HCT116 (cell line): ENCODE data around the gene KAZN. TPM values are rescaled to one million over a fixed set of nuclear protein-coding genes. Genes with fewer than 3 reads are reported as not detected.

Experiments
- ATAC-seq: fragments of 200-7000 bp; cut with Tn5 transposase; 2 replicates; pipeline ENCODE4 v1.9.1; 2020; ENCODE audit warnings: mild to moderate bottlenecking, moderate library complexity
- BruUV-seq: library from RNA; stranded (reverse); fragments of 400-500 nt; replicated peaks from 2 replicates; lab custom pipeline; 2021; lab: Mats Ljungman, UMichigan
- CTCF ChIA-PET: fragments of 300-600 bp; sonication (Branson Sonifier 250); formaldehyde crosslinking; loops from one replicate; lab custom pipeline; 2021; ENCODE audit warnings: antibody characterized with exemption; lab: Charles Lee
- POLR2A ChIA-PET: fragments of 300-600, 350-600 bp; sonication (Branson Sonifier 250); formaldehyde crosslinking; loops from one replicate; lab custom pipeline; 2021; ENCODE audit warnings: antibody characterized with exemption; lab: Charles Lee
- RAD21 ChIA-PET, 2 experiments: fragments of 300-600 bp; sonication (Branson Sonifier 250); formaldehyde crosslinking; loops; one replicate each; lab custom pipeline; 2023; ENCODE audit warnings: low total read pairs in 2 of 2; ENCODE audit not compliant: uncharacterized antibody in 2 of 2, unreplicated experiment in 2 of 2, low non-redundant PET in 1 of 2; lab: Charles Lee
- DNase-seq: peaks from one replicate; pipeline ENCODE4 v3.0.0-alpha.2; 2010; ENCODE audit warnings: low read depth, low spot score
- H2AFZ ChIP-seq: fragments of 200-600 bp; shearing (Covaris generic), sonication (generic); 2 replicates; pipeline ENCODE4 v1.6.1; 2017; ENCODE audit warnings: low read depth, mixed run types, mixed read lengths, antibody characterized with exemption, low read length; ENCODE audit not compliant: poor library complexity, severe bottlenecking
- H3K27ac ChIP-seq: 2 replicates; pipeline ENCODE4 v1.5.1; 2012; ENCODE audit warnings: low read depth, low read length
- H3K27me3 ChIP-seq: fragments of 200-600 bp; sonication (generic); 2 replicates; pipeline ENCODE4 v1.6.1; 2016; ENCODE audit warnings: mixed run types, low read length, mixed read lengths; ENCODE audit not compliant: insufficient read depth
- H3K36me3 ChIP-seq, 2 experiments: fragments of 200-500 bp in 1 of 2; fragments of 200-600 bp in 1 of 2; sonication (Bioruptor generic) in 1 of 2; sonication (generic) in 1 of 2; 2 replicates each; pipeline versions ENCODE4 v1.5.1 to v1.6.1; 2014 to 2016; ENCODE audit warnings: low read length in 2 of 2, inconsistent platforms in 1 of 2, mixed read lengths in 1 of 2, mixed run types in 1 of 2; ENCODE audit not compliant: insufficient read depth in 2 of 2, control insufficient read depth in 1 of 2
- H3K4me1 ChIP-seq, 2 experiments: fragments of 200-600 bp in 1 of 2; sonication (generic) in 1 of 2; 2 replicates each; pipeline versions ENCODE4 v1.5.1 to v1.6.1; 2012 to 2017; ENCODE audit warnings: low read length in 2 of 2, inconsistent platforms in 1 of 2, mild to moderate bottlenecking in 1 of 2, mixed read lengths in 1 of 2, mixed run types in 1 of 2, moderate library complexity in 1 of 2; ENCODE audit not compliant: insufficient read depth in 2 of 2, control insufficient read depth in 1 of 2
- H3K4me2 ChIP-seq: fragments of 200-600 bp; sonication (generic); 2 replicates; pipeline ENCODE4 v1.6.1; 2017; ENCODE audit warnings: mixed run types, low read length, mixed read lengths
- H3K4me3 ChIP-seq, 2 experiments: fragments of 200-600 bp in 1 of 2; sonication (generic) in 1 of 2; replicated peaks in 1 of 2; 2 replicates each; pipeline ENCODE4 v1.5.1; 2011 to 2016; ENCODE audit warnings: low read length in 2 of 2, control low read depth in 1 of 2, low read depth in 1 of 2, mild to moderate bottlenecking in 1 of 2, mixed read lengths in 1 of 2, mixed run types in 1 of 2
- H3K79me2 ChIP-seq: fragments of 200-600 bp; sonication (generic); 2 replicates; pipeline ENCODE4 v1.6.1; 2017; ENCODE audit warnings: mild to moderate bottlenecking, mixed run types, low read length, moderate library complexity, mixed read lengths; ENCODE audit not compliant: insufficient read depth
- H3K9ac ChIP-seq: fragments of 200-600 bp; sonication (generic); 2 replicates; pipeline ENCODE4 v1.6.1; 2016; ENCODE audit warnings: low read length, mixed read lengths
- H3K9me2 ChIP-seq: fragments of 200-600 bp; sonication (generic), shearing (Covaris generic); 2 replicates; pipeline ENCODE4 v1.6.1; 2017; ENCODE audit warnings: mixed run types, mild to moderate bottlenecking, moderate library complexity; ENCODE audit not compliant: insufficient read depth
- H3K9me3 ChIP-seq, 2 experiments: fragments of 200-500 bp in 1 of 2; fragments of 200-600 bp in 1 of 2; sonication (Bioruptor generic) in 1 of 2; sonication (generic) in 1 of 2; 2 replicates each; pipeline ENCODE4 v1.6.1; 2014 to 2017; ENCODE audit warnings: low read length in 2 of 2, mixed read lengths in 2 of 2, inconsistent platforms in 1 of 2, low read depth in 1 of 2, mild to moderate bottlenecking in 1 of 2, mixed run types in 1 of 2, moderate library complexity in 1 of 2; ENCODE audit not compliant: control insufficient read depth in 1 of 2, insufficient read depth in 1 of 2
- H4K20me1 ChIP-seq: fragments of 200-600 bp; sonication (generic), shearing (Covaris generic); 2 replicates; pipeline ENCODE4 v1.6.1; 2017; ENCODE audit warnings: mixed run types, mild to moderate bottlenecking, moderate library complexity; ENCODE audit not compliant: insufficient read depth
- ATF3 ChIP-seq: IDR thresholded peaks from 2 replicates; pipeline ENCODE4 v1.6.1; 2012
- CTCF ChIP-seq, 3 experiments: fragments of 200-600 bp in 1 of 3; sonication (generic) in 1 of 3; IDR thresholded peaks in 2 of 3; conservative IDR thresholded peaks in 1 of 3; 2 replicates each; pipeline ENCODE4 v1.5.1; 2012 to 2017; ENCODE audit warnings: low read depth in 2 of 3, low read length in 2 of 3, antibody characterized with exemption in 1 of 3, borderline replicate concordance in 1 of 3, control low read depth in 1 of 3, mild to moderate bottlenecking in 1 of 3, mixed read lengths in 1 of 3, mixed run types in 1 of 3, moderate library complexity in 1 of 3; ENCODE audit not compliant: insufficient read depth in 1 of 3
- EGR1 ChIP-seq: IDR thresholded peaks from 2 replicates; pipeline ENCODE4 v1.6.1; 2012; ENCODE audit warnings: low read depth
- EZH2phosphoT487 ChIP-seq: fragments of 200-600 bp; IDR thresholded peaks from 2 replicates; pipeline ENCODE4 v1.6.1; 2018; ENCODE audit warnings: antibody characterized with exemption, borderline replicate concordance
- FOSL1 ChIP-seq: IDR thresholded peaks from 2 replicates; pipeline ENCODE4 v1.6.1; 2012; ENCODE audit warnings: low read depth
- JUND ChIP-seq: IDR thresholded peaks from 2 replicates; pipeline ENCODE4 v1.6.1; 2012
- MAX ChIP-seq: IDR thresholded peaks from 2 replicates; pipeline ENCODE4 v1.6.1; 2012
- POLR2AphosphoS5 ChIP-seq: IDR thresholded peaks from 2 replicates; pipeline ENCODE4 v1.6.1; 2011; ENCODE audit warnings: mild to moderate bottlenecking, low read depth, low read length, moderate library complexity
- REST ChIP-seq: IDR thresholded peaks from 2 replicates; pipeline ENCODE4 v1.6.1; 2012; ENCODE audit warnings: low read depth
- SP1 ChIP-seq: IDR thresholded peaks from 2 replicates; pipeline ENCODE4 v1.6.1; 2012; ENCODE audit warnings: low read depth
- SRF ChIP-seq: IDR thresholded peaks from 2 replicates; pipeline ENCODE4 v1.6.1; 2012; ENCODE audit warnings: low read depth
- ZFX ChIP-seq: fragments of 450-650 bp; IDR thresholded peaks from 2 replicates; pipeline ENCODE4 v1.6.1; 2017
- ZNF274 ChIP-seq: fragments of 200-500 bp; sonication (Bioruptor generic); IDR thresholded peaks from 2 replicates; pipeline ENCODE4 v1.6.1; 2014; ENCODE audit warnings: mild to moderate bottlenecking, low read depth, low read length, inconsistent platforms
- intact Hi-C: fragments of 100-400 bp; cut with micrococcal nuclease; formaldehyde crosslinking; loops from 2 replicates; pipeline ENCODE4 v1.10.0; 2022
- total RNA-seq: library from RNA; stranded (reverse); gene quantifications from one replicate; pipeline ENCODE4 v1.2.1, GENCODE V29; 2021; ENCODE audit not compliant: unreplicated experiment

Gene KAZN
- total RNA-seq, 1 experiment from 2014 or later: 13.4 TPM

GRCh38 chr1:14871218-14871970 lies 272.9 kb downstream of the KAZN start:
- Histone ChIP-seq H3K4me2 (no peak overlapping the region), H3K27me3 (peaks cover 38% of the 10 kb centered on the region), H3K4me3 (no peak overlapping the region), H3K9ac (no peak overlapping the region), H3K4me1 (no peaks in the 10 kb centered on the region), H3K9me3 (no peaks in the 10 kb centered on the region), H3K9me2 (no peaks in the 10 kb centered on the region; the same call in 1 of the 2 replicates), H4K20me1 (no peaks in the 10 kb centered on the region), H3K36me3 (no peaks in the 10 kb centered on the region), H3K27ac (no peak overlapping the region), H3K79me2 (no peaks in the 10 kb centered on the region), H2AFZ (no peak overlapping the region)
- ChIA-PET POLR2A (no interaction called here), CTCF (no interaction called here), RAD21 (no interaction called here)
- DNase-seq (no peak), ATAC-seq (no peak)
- TF ChIP-seq POLR2AphosphoS5 (no peak), CTCF (IDR thresholded peaks at IDR 0.05 in 2 of 3, conservative IDR thresholded peaks at IDR 0.05 in 1 of 3; ENCODE audit: borderline replicate concordance in 1 of 3, insufficient read depth in 1 of 3, low read depth in 2 of 3, low read length in 2 of 3) (no peak), ZNF274 (no peak), REST (no peak), FOSL1 (no peak), SRF (no peak), SP1 (no peak), ATF3 (no peak), MAX (no peak), EZH2phosphoT487 (no peak), JUND (no peak), EGR1 (no peak), ZFX (no peak)
- no TSS peak for BruUV-seq
- intact Hi-C loops: no loop called here
